Measurements from ENCODE around the gene PXMP4.
A peak's percentile ranks its signal among the peaks of the same experiment; 100 is the strongest.

PXMP4 gene

GRCh38 chr20:33751775-33752174, 31.7 kb upstream of the PXMP4 start:
- no peak for DNase-seq
- H3K9me3 Mint-ChIP-seq, result no peaks in the 10 kb centered on the region
- H3K4me1 Mint-ChIP-seq, result no peaks in the 10 kb centered on the region
- no peak for TF ChIP-seq CTCF (IDR thresholded peaks at IDR 0.05)
- no peak overlapping the region for H3K4me3 Mint-ChIP-seq
- no peak overlapping the region for H3K27ac Mint-ChIP-seq
- peaks cover 13% of the 10 kb centered on the region for H3K36me3 Mint-ChIP-seq (ENCODE audit: low read depth)
- no peaks in the 10 kb centered on the region for H3K27me3 Mint-ChIP-seq (ENCODE audit: low read depth, poor library complexity)

- peaks cover 6% of the 10 kb centered on the region for H3K36me3 Mint-ChIP-seq (ENCODE audit: low read depth)
- no peaks in the 10 kb centered on the region for H3K9me3 Mint-ChIP-seq
- H3K4me3 Mint-ChIP-seq, result no peak overlapping the region
- no peaks in the 10 kb centered on the region for H3K27me3 Mint-ChIP-seq (ENCODE audit: low read depth, poor library complexity)
- no peak for TF ChIP-seq CTCF (IDR thresholded peaks at IDR 0.05)
- no peak overlapping the region for H3K27ac Mint-ChIP-seq
- no peak for DNase-seq
- H3K4me1 Mint-ChIP-seq, result no peaks in the 10 kb centered on the region
Measured at GRCh38 chr20:33746325-33746998, 26.4 kb upstream of the PXMP4 start.

- H3K27me3 Mint-ChIP-seq (ENCODE audit: low read depth, poor library complexity), result no peaks in the 10 kb centered on the region
- no peak overlapping the region for H3K4me3 Mint-ChIP-seq
- DNase-seq, result no peak
Measured at GRCh38 chr20:33744773-33745385, 24.8 kb upstream of the PXMP4 start.

GRCh38 chr20:33744181-33744580, 24.1 kb upstream of the PXMP4 start:
- H3K27me3 Mint-ChIP-seq (ENCODE audit: low read depth, poor library complexity), result no peaks in the 10 kb centered on the region
- no peak for DNase-seq
- H3K4me1 Mint-ChIP-seq, result no peaks in the 10 kb centered on the region
- no peak for TF ChIP-seq CTCF (IDR thresholded peaks at IDR 0.05)
- H3K36me3 Mint-ChIP-seq (ENCODE audit: low read depth), result peaks cover 6% of the 10 kb centered on the region
- no peak overlapping the region for H3K4me3 Mint-ChIP-seq
- peaks cover 4% of the 10 kb centered on the region for H3K9me3 Mint-ChIP-seq
- no peak overlapping the region for H3K27ac Mint-ChIP-seq

More at GRCh38 chr20:33744773-33745385, 24.8 kb upstream of the PXMP4 start:
- Mint-ChIP-seq H3K36me3 (ENCODE audit: low read depth) (peaks cover 6% of the 10 kb centered on the region), H3K27ac (no peak overlapping the region), H3K9me3 (no peaks in the 10 kb centered on the region), H3K4me1 (no peaks in the 10 kb centered on the region)
- TF ChIP-seq CTCF (IDR thresholded peaks at IDR 0.05), result no peak

GRCh38 chr20:33740189-33740588, 20.1 kb upstream of the PXMP4 start:
- no peak for DNase-seq
- Mint-ChIP-seq H3K4me3 (no peak overlapping the region), H3K9me3 (peaks cover 36% of the 10 kb centered on the region), H3K4me1 (no peaks in the 10 kb centered on the region), H3K27ac (peak overlapping the region; percentile 48), H3K36me3 (ENCODE audit: low read depth) (peaks cover 17% of the 10 kb centered on the region), H3K27me3 (ENCODE audit: low read depth, poor library complexity) (no peaks in the 10 kb centered on the region)
- TF ChIP-seq CTCF (IDR thresholded peaks at IDR 0.05), result no peak

GRCh38 chr20:33739493-33739892, 19.4 kb upstream of the PXMP4 start:
- no peak for TF ChIP-seq CTCF (IDR thresholded peaks at IDR 0.05)
- Mint-ChIP-seq H3K36me3 (ENCODE audit: low read depth) (peaks cover 15% of the 10 kb centered on the region), H3K4me1 (no peaks in the 10 kb centered on the region), H3K9me3 (peaks cover 36% of the 10 kb centered on the region), H3K27me3 (ENCODE audit: low read depth, poor library complexity) (no peaks in the 10 kb centered on the region), H3K4me3 (no peak overlapping the region), H3K27ac (no peak overlapping the region)
- DNase-seq, result no peak
